ENCODE measurements around the gene EXOSC6. TPM values are rescaled to one million over a fixed set of nuclear protein-coding genes. Genes with fewer than 3 reads are reported as not detected.

The EXOSC6 gene
- total RNA-seq, 6 donors from 2014 or later: 16.8 to 32.8 (median 20.5) TPM

- WGBS, 2 donors: 95 to 97% methylated on average over 10 of the region's 10 CpGs
Measured at GRCh38 chr16:70258946-70259345, 7.2 kb upstream of the EXOSC6 start.

GRCh38 chr16:70258065-70258464 lies 6.3 kb upstream of the EXOSC6 start:
- WGBS, 2 donors: 89 to 97% methylated on average over 14 of the region's 14 CpGs

More at GRCh38 chr16:70258946-70259345, 7.2 kb upstream of the EXOSC6 start:
- H3K4me3 ChIP-seq: no peak overlapping the region
- TF ChIP-seq POLR2AphosphoS5 (IDR thresholded peaks at IDR 0.05) (no peak), EP300 (IDR thresholded peaks at IDR 0.05) (no peak), POLR2A (IDR thresholded peaks at IDR 0.05) (no peak)
- TF ChIP-seq, protein P1, sequence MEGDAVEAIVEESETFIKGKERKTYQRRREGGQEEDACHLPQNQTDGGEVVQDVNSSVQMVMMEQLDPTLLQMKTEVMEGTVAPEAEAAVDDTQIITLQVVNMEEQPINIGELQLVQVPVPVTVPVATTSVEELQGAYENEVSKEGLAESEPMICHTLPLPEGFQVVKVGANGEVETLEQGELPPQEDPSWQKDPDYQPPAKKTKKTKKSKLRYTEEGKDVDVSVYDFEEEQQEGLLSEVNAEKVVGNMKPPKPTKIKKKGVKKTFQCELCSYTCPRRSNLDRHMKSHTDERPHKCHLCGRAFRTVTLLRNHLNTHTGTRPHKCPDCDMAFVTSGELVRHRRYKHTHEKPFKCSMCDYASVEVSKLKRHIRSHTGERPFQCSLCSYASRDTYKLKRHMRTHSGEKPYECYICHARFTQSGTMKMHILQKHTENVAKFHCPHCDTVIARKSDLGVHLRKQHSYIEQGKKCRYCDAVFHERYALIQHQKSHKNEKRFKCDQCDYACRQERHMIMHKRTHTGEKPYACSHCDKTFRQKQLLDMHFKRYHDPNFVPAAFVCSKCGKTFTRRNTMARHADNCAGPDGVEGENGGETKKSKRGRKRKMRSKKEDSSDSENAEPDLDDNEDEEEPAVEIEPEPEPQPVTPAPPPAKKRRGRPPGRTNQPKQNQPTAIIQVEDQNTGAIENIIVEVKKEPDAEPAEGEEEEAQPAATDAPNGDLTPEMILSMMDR (IDR thresholded peaks at IDR 0.05): no peak
- no peaks in the 10 kb centered on the region for H3K4me1 ChIP-seq
- no peak overlapping the region for H3K27ac ChIP-seq
- no peak for DNase-seq
- ATAC-seq (ENCODE audit: low FRiP score in 2 of 2): no peak
- peaks cover 52 to 100% (median 95%) of the 10 kb centered on the region in 4 donors for H3K36me3 ChIP-seq
- no peaks in the 10 kb centered on the region for H3K9me3 ChIP-seq
- H3K27me3 ChIP-seq: no peaks in the 10 kb centered on the region

GRCh38 chr16:70257391-70257790 lies 5.7 kb upstream of the EXOSC6 start:
- no peak for TF ChIP-seq POLR2A (IDR thresholded peaks at IDR 0.05)
- TF ChIP-seq, protein P1 (IDR thresholded peaks at IDR 0.05): no peak
- no peak for TF ChIP-seq EP300 (IDR thresholded peaks at IDR 0.05)
- no peak for TF ChIP-seq POLR2AphosphoS5 (IDR thresholded peaks at IDR 0.05)
- no peak overlapping the region for H3K27ac ChIP-seq
- no peak overlapping the region for H3K4me3 ChIP-seq
- no peaks in the 10 kb centered on the region for H3K9me3 ChIP-seq
- H3K4me1 ChIP-seq: no peaks in the 10 kb centered on the region
- no peak for DNase-seq
- H3K36me3 ChIP-seq: peaks cover 43 to 100% (median 96%) of the 10 kb centered on the region in 4 donors
- no peaks in the 10 kb centered on the region for H3K27me3 ChIP-seq
- WGBS, 2 donors: 59 to 84% methylated on average over 4 of the region's 4 CpGs
- ATAC-seq (ENCODE audit: low FRiP score in 2 of 2): no peak

More at GRCh38 chr16:70258065-70258464, 6.3 kb upstream of the EXOSC6 start:
- ATAC-seq (ENCODE audit: low FRiP score in 2 of 2) (no peak), DNase-seq (no peak)
- Histone ChIP-seq H3K4me1 (no peaks in the 10 kb centered on the region), H3K27me3 (no peaks in the 10 kb centered on the region), H3K27ac (no peak overlapping the region), H3K9me3 (no peaks in the 10 kb centered on the region), H3K4me3 (no peak overlapping the region), H3K36me3 (peaks cover 46 to 100% (median 94%) of the 10 kb centered on the region in 4 donors)
- TF ChIP-seq, protein P1 (IDR thresholded peaks at IDR 0.05): no peak
- TF ChIP-seq EP300 (IDR thresholded peaks at IDR 0.05) (no peak), POLR2A (IDR thresholded peaks at IDR 0.05) (no peak), POLR2AphosphoS5 (IDR thresholded peaks at IDR 0.05) (no peak)

- H3K27ac ChIP-seq: no peak overlapping the region
- peaks cover 0 to 7% (median 4%) of the 10 kb centered on the region in 4 donors for H3K4me1 ChIP-seq
- H3K4me3 ChIP-seq: no peak overlapping the region
- H3K9me3 ChIP-seq: no peaks in the 10 kb centered on the region
- H3K27me3 ChIP-seq: no peaks in the 10 kb centered on the region
- peaks cover 32 to 85% (median 79%) of the 10 kb centered on the region in 4 donors for H3K36me3 ChIP-seq
- ATAC-seq (ENCODE audit: low FRiP score in 2 of 2): no peak
- WGBS, 2 donors: 90 to 100% methylated on average over 2 to 9 of the region's 9 CpGs
- TF ChIP-seq POLR2AphosphoS5 (IDR thresholded peaks at IDR 0.05) (no peak), POLR2A (IDR thresholded peaks at IDR 0.05) (no peak), EP300 (IDR thresholded peaks at IDR 0.05) (no peak)
- TF ChIP-seq, protein P1 (IDR thresholded peaks at IDR 0.05): no peak
- no peak for DNase-seq
Measured at GRCh38 chr16:70255574-70255973, 3.8 kb upstream of the EXOSC6 start.

GRCh38 chr16:70254965-70255286 lies 3.2 kb upstream of the EXOSC6 start:
- no peaks in the 10 kb centered on the region for H3K9me3 ChIP-seq
- ATAC-seq (ENCODE audit: low FRiP score in 2 of 2) (no peak), DNase-seq (no peak)
- H3K36me3 ChIP-seq: peaks cover 29 to 78% (median 73%) of the 10 kb centered on the region in 4 donors
- no peak for TF ChIP-seq POLR2A (IDR thresholded peaks at IDR 0.05)
- TF ChIP-seq EP300 (IDR thresholded peaks at IDR 0.05): no peak
- TF ChIP-seq POLR2AphosphoS5 (IDR thresholded peaks at IDR 0.05): no peak
- TF ChIP-seq, protein P1 (IDR thresholded peaks at IDR 0.05): no peak
- H3K4me3 ChIP-seq: no peak overlapping the region
- H3K27me3 ChIP-seq: no peaks in the 10 kb centered on the region
- no peak overlapping the region for H3K27ac ChIP-seq
- peaks cover 4 to 13% (median 10%) of the 10 kb centered on the region in 4 donors for H3K4me1 ChIP-seq
- WGBS, 2 donors: 97 to 98% methylated on average over 11 to 12 of the region's 12 CpGs
